Mucosa of descending colon (tissue), 3 donors: ENCODE measurements around the gene PREB. TPM values are rescaled to one million over a fixed set of nuclear protein-coding genes. Genes with fewer than 3 reads are reported as not detected.

Experiments
- ATAC-seq: fragments of 200-7000 bp; cut with Tn5 transposase; one replicate; pipeline ENCODE4 v1.9.1; 2020; ENCODE audit warnings: mild to moderate bottlenecking, moderate library complexity
- DNase-seq, 3 donors: peaks; one replicate each; pipeline ENCODE4 v3.0.0-alpha.2; 2020
- H3K36me3 ChIP-seq: fragments of 200-600 bp; one replicate; pipeline ENCODE4 v1.8.0; 2021; ENCODE audit warnings: low read depth, mild to moderate bottlenecking
- H3K4me1 ChIP-seq: fragments of 200-600 bp; one replicate; pipeline ENCODE4 v1.8.0; 2021; ENCODE audit warnings: low read depth, mild to moderate bottlenecking
- H3K4me3 ChIP-seq: fragments of 200-600 bp; one replicate; pipeline ENCODE4 v1.8.0; 2021; ENCODE audit warnings: mild to moderate bottlenecking
- H3K9me3 ChIP-seq: fragments of 200-600 bp; one replicate; pipeline ENCODE4 v1.8.0; 2021; ENCODE audit warnings: mild to moderate bottlenecking
- intact Hi-C, 2 donors: fragments of 100-400 bp; cut with DNase I in 1 of 2; cut with micrococcal nuclease in 1 of 2; formaldehyde crosslinking; loops; one replicate each; pipeline versions ENCODE4 v1.11.0 to v1.11.1; 2022; cut with DNase I, micrococcal nuclease
- total RNA-seq, 3 donors: library from RNA; stranded (reverse); fragmentation: NEBNext Ultra II Directional in 2 of 3; extraction: Animal tissue kit (Norgen Biotek cat#: 25700) in 2 of 3; gene quantifications; one replicate each; pipeline versions ENCODE4 v1.2.1 to v1.2.4, GENCODE V29; 2021 to 2023
- TF ChIP-seq, protein P1 (sequence below): fragments of 200-600 bp; IDR thresholded peaks from one replicate; pipeline ENCODE4 v1.8.0; 2022; ENCODE audit warnings: antibody characterized with exemption, mild to moderate bottlenecking
- donor health status: DM: no; HTN: no; CAD: no; lungs with moderate emphysema.
- donor health status: DM: no; HTN: no; CAD: no.
- donor health status: DM: no; HTN: yes; CAD: no.

The PREB gene
- total RNA-seq, 3 donors from 2014 or later: 32.8 to 47.0 (median 45.0) TPM

DNA sequence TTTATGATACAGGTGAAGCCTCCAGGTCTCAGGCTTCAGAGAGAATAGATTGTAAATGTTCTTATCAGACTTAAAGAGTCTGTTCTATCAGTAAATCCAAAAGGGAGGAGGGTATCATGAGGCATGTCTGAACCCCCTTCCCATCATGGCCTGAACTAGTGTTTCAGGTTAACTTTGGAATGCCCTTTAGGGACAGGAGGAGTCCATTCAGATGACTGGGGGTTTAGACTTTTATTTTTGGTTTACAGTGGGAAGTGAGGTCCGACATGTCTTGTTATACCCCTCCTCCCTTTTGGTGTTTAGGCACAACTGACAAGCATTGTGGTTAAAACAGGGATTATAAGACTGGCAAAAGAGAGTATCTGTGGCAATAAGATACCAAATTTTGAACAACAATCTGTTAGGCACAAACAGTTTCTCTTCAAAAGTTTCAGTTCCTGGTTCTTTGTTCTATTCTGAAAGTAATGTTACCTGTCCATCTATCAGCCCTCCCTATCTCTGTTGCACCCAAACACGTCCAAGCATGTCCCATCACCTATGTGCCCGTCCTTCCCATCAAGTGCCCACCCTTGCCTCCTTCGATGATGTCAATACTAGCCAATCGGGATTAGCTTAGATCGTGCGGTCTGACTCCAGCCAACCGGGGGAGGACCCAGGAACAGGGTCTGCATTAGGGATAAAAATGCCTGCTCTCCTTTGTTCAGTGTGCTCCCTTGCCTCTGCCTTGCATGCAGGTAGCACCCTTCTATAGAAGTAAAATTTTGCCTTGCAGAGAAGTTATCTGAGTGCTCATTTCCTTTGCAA lies 30.7 kb upstream of the PREB start:
- TF ChIP-seq, protein P1, sequence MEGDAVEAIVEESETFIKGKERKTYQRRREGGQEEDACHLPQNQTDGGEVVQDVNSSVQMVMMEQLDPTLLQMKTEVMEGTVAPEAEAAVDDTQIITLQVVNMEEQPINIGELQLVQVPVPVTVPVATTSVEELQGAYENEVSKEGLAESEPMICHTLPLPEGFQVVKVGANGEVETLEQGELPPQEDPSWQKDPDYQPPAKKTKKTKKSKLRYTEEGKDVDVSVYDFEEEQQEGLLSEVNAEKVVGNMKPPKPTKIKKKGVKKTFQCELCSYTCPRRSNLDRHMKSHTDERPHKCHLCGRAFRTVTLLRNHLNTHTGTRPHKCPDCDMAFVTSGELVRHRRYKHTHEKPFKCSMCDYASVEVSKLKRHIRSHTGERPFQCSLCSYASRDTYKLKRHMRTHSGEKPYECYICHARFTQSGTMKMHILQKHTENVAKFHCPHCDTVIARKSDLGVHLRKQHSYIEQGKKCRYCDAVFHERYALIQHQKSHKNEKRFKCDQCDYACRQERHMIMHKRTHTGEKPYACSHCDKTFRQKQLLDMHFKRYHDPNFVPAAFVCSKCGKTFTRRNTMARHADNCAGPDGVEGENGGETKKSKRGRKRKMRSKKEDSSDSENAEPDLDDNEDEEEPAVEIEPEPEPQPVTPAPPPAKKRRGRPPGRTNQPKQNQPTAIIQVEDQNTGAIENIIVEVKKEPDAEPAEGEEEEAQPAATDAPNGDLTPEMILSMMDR: no peak
- intact Hi-C loops: no loop called here
- no peak for DNase-seq
- Histone ChIP-seq H3K36me3 (no peaks in the 10 kb centered on the region), H3K9me3 (no peaks in the 10 kb centered on the region), H3K4me3 (no peak overlapping the region), H3K4me1 (peaks cover 3% of the 10 kb centered on the region)
- no peak for ATAC-seq

DNA sequence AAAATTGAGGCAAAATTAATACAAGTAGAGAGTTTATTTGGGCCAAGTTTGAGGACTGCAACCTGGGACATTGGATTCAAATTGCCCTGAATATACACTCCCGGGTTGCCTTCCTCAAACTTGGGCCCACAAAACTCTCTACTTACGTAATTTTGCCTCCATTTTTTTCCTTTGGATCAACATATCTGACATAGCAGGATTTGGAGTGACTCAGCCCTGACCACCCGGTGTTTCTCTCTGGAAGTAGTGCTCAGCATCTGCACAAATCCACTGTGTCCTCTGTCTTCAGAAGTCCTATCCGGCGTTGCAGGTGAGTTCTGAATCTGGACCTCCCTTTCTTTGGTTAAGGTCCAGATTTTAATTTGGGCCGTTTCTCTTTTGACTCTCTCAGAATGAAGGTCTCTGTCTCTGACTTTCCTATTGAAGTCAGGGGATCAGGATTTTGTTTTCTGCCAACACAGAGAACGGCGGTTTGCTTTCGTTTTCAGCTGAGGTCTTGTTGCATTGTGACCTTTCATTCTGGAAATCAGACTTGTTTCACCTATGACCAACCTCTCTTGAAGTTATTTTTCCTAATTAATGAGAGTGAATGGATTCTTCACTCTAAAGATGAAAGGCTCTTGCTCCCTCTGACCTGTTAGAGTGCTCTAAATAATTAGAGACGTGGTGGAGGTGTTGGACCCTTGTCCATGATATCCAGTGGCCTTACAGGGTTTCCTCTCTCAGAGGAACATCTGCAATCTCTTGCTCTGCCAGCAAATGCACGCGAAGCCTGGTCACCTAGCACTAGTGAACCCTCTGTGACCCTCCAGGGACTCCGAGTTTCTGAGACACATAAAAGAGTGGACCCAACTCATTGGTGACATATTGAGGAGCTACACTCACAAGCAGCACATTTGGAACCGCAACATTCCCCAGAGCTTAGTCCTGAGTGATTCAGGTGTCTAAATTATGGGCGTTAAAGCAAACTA lies 28.0 kb upstream of the PREB start:
- no peaks in the 10 kb centered on the region for H3K36me3 ChIP-seq
- H3K4me1 ChIP-seq: no peaks in the 10 kb centered on the region
- TF ChIP-seq, protein P1: no peak
- DNase-seq: no peak
- H3K9me3 ChIP-seq: no peaks in the 10 kb centered on the region
- no peak for ATAC-seq
- no peak overlapping the region for H3K4me3 ChIP-seq
- intact Hi-C loops: no loop called here

DNA sequence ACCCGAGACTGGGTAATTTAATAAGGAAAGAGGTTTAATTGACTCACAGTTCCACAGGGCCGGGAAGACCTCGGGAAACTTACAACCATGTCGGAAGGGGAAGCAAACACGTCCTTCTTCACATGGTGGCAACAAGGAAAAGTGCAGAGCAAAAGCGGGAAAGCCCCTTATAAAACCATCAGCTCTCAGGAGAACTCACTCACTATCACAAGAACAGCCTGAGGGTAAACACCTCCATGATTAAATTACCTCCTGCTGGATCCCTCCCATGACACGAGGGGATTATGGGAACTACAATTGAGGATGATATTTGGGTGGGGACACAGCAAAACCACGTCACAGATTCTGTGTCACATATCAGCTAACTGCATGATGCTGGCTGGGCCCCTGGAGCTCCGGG lies 25.8 kb upstream of the PREB start:
- H3K36me3 ChIP-seq: no peaks in the 10 kb centered on the region
- no peaks in the 10 kb centered on the region for H3K9me3 ChIP-seq
- TF ChIP-seq, protein P1: no peak
- ATAC-seq (no peak), DNase-seq (no peak)
- H3K4me1 ChIP-seq: no peaks in the 10 kb centered on the region
- intact Hi-C loops: no loop called here
- H3K4me3 ChIP-seq: no peak overlapping the region

DNA sequence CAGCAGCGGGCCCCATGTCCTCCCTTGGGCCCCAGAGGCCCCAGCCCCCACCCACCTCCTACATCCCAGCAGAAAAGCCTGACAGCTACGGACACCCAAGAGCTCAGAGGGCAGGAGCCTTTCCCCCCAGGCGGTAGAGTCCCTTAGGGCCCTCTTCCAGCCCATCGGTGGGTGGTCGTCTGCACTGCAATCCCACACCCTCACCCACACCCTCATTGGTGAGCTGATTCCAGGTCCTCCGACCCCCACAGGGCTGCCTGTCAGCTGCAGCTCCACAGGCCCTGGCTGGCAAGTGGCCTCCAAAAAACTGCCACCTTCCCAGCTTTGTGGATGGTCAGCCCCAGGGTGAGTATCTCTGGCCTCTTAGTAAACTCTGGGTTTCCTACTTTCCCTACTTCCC lies 24.8 kb upstream of the PREB start:
- TF ChIP-seq, protein P1: no peak
- no peak overlapping the region for H3K4me3 ChIP-seq
- DNase-seq: no peak
- no peak for ATAC-seq
- no peaks in the 10 kb centered on the region for H3K4me1 ChIP-seq
- no peaks in the 10 kb centered on the region for H3K9me3 ChIP-seq
- H3K36me3 ChIP-seq: no peaks in the 10 kb centered on the region
- intact Hi-C loops: no loop called here

DNA sequence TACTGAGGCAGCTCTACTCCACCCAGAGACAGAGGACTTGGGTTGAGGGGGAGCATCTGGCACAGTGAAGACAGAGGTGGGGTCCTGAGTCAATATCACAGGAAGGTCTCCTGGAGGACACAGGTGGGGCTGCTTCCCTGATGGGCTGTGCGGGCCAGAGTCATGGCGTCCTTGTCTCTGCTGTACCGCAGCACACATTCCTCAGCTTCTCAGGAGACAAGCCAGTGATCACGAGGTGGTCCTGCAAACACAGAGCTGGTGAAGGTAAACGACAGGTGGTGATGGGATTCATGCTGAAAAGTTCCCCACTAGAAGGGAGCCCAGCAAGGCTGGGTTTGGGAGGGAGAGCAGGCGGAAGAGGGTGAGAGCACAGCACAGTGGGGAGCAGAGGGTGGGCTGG lies 24.0 kb upstream of the PREB start:
- H3K4me3 ChIP-seq: no peak overlapping the region
- no peaks in the 10 kb centered on the region for H3K36me3 ChIP-seq
- no peaks in the 10 kb centered on the region for H3K9me3 ChIP-seq
- ATAC-seq: no peak
- TF ChIP-seq, protein P1: no peak
- no peaks in the 10 kb centered on the region for H3K4me1 ChIP-seq
- intact Hi-C loops: no loop called here
- DNase-seq: no peak
